ENCODE data around the gene GLTP. TPM values are rescaled to one million over a fixed set of nuclear protein-coding genes. Genes with fewer than 3 reads are reported as not detected.

The GLTP gene
- total and polyA plus RNA-seq, 4 donors, result 31.2 to 49.2 (median 40.8) TPM

- no peak for TF ChIP-seq CTCF (IDR thresholded peaks at IDR 0.05; ENCODE audit: control extremely low read depth, extremely low read depth)
- no peaks in the 10 kb centered on the region for H3K9me3 ChIP-seq (ENCODE audit: control insufficient read depth in 4 of 4, insufficient read depth in 3 of 4, low read length in 3 of 4)
- no peaks in the 10 kb centered on the region for H3K27me3 ChIP-seq (ENCODE audit: control insufficient read depth in 3 of 3, insufficient read depth in 3 of 3, low read length in 2 of 3)
- no peak overlapping the region for H3K27ac ChIP-seq (ENCODE audit: low read depth in 1 of 2, low read length in 1 of 2)
- peaks cover 25 to 57% (median 31%) of the 10 kb centered on the region in 4 donors for H3K36me3 ChIP-seq (ENCODE audit: control insufficient read depth in 4 of 4, insufficient read depth in 4 of 4, low read length in 4 of 4)
- no peak overlapping the region for H3K4me3 ChIP-seq
- 81 to 85% methylated on average over 12 of the region's 12 CpGs for WGBS, 2 donors
- no peaks in the 10 kb centered on the region for H3K4me1 ChIP-seq (ENCODE audit: control insufficient read depth in 5 of 5, insufficient read depth in 5 of 5, low read length in 5 of 5)
- DNase-seq (no peak), ATAC-seq (ENCODE audit: insufficient read depth, low FRiP score) (no peak)
- no peak overlapping the region for H3K9ac ChIP-seq (ENCODE audit: insufficient read depth in 1 of 2, low read length in 2 of 2)
These were observed 30.6 kb upstream of the GLTP start for GRCh38 chr12:109910969-109911348.

- Histone ChIP-seq H3K4me3 (no peak overlapping the region), H3K27ac (ENCODE audit: low read depth in 1 of 2, low read length in 1 of 2) (no peak overlapping the region), H3K9me3 (ENCODE audit: control insufficient read depth in 4 of 4, insufficient read depth in 3 of 4, low read length in 3 of 4) (no peaks in the 10 kb centered on the region), H3K27me3 (ENCODE audit: control insufficient read depth in 3 of 3, insufficient read depth in 3 of 3, low read length in 2 of 3) (no peaks in the 10 kb centered on the region), H3K4me1 (ENCODE audit: control insufficient read depth in 5 of 5, insufficient read depth in 5 of 5, low read length in 5 of 5) (no peaks in the 10 kb centered on the region), H3K9ac (ENCODE audit: insufficient read depth in 1 of 2, low read length in 2 of 2) (no peak overlapping the region), H3K36me3 (ENCODE audit: control insufficient read depth in 4 of 4, insufficient read depth in 4 of 4, low read length in 4 of 4) (peaks cover 23 to 53% (median 31%) of the 10 kb centered on the region in 4 donors)
- no peak for ATAC-seq (ENCODE audit: insufficient read depth, low FRiP score)
- DNase-seq, result no peak
- no peak for TF ChIP-seq CTCF (IDR thresholded peaks at IDR 0.05; ENCODE audit: control extremely low read depth, extremely low read depth)
- 84 to 88% methylated on average over 8 of the region's 8 CpGs for WGBS, 2 donors
These were observed 30.1 kb upstream of the GLTP start for GRCh38 chr12:109910254-109910968.

GRCh38 chr12:109905301-109905700 is 25.0 kb upstream of the GLTP start:
- 94 to 97% methylated on average over 10 of the region's 10 CpGs for WGBS, 2 donors
- H3K27ac ChIP-seq (ENCODE audit: low read depth in 1 of 2, low read length in 1 of 2), result no peak overlapping the region
- H3K4me3 ChIP-seq, result no peak overlapping the region
- H3K27me3 ChIP-seq (ENCODE audit: control insufficient read depth in 3 of 3, insufficient read depth in 3 of 3, low read length in 2 of 3), result no peaks in the 10 kb centered on the region
- H3K4me1 ChIP-seq (ENCODE audit: control insufficient read depth in 5 of 5, insufficient read depth in 5 of 5, low read length in 5 of 5), result peaks cover 0 to 14% (median 0%) of the 10 kb centered on the region in 5 donors
- DNase-seq (no peak), ATAC-seq (ENCODE audit: insufficient read depth, low FRiP score) (no peak)
- no peaks in the 10 kb centered on the region for H3K9me3 ChIP-seq (ENCODE audit: control insufficient read depth in 4 of 4, insufficient read depth in 3 of 4, low read length in 3 of 4)
- no peak overlapping the region for H3K9ac ChIP-seq (ENCODE audit: insufficient read depth in 1 of 2, low read length in 2 of 2)
- peaks cover 27 to 48% (median 30%) of the 10 kb centered on the region in 4 donors for H3K36me3 ChIP-seq (ENCODE audit: control insufficient read depth in 4 of 4, insufficient read depth in 4 of 4, low read length in 4 of 4)
- no peak for TF ChIP-seq CTCF (IDR thresholded peaks at IDR 0.05; ENCODE audit: control extremely low read depth, extremely low read depth)

Data from lung (tissue), 12 donors.